ENCODE results near the gene MATCAP1. TPM values are rescaled to one million over a fixed set of nuclear protein-coding genes. Genes with fewer than 3 reads are reported as not detected.
A peak's percentile ranks its signal among the peaks of the same experiment; 100 is the strongest.

The MATCAP1 gene
- total RNA-seq, 3 donors from 2014 or later: 24.8 to 35.1 (median 29.2) TPM

DNA sequence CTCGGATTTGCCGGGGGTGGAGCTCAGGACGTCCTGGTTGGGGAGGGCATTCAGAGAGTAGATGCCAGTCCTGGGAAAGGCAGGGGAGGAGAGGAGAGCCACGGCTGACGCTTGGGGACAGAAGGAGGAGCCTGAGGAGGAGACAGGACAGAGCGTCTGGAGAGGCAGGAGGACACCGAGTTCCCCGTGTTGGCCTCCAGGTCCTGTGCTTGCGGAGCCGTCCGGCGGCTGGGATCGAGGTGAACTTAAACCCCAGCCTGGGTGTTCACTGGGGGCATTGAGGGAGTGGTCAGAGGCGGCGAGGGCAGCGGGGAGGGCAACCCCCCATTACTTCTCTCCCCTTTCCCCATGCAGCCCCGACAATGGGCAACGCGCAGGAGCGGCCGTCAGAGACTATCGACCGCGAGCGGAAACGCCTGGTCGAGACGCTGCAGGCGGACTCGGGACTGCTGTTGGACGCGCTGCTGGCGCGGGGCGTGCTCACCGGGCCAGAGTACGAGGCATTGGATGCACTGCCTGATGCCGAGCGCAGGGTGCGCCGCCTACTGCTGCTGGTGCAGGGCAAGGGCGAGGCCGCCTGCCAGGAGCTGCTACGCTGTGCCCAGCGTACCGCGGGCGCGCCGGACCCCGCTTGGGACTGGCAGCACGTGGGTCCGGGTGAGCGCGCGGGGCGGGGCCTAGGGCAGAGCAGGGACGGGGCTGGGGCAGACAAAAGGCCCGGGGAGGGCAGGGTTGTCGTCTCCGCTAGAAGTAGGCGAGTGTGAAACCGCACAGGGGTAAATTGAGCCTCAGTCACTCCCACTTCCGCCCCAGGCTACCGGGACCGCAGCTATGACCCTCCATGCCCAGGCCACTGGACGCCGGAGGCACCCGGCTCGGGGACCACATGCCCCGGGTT, 9.7 kb downstream of the MATCAP1 start:
- peaks cover 42% of the 10 kb centered on the region for H3K4me1 ChIP-seq (ENCODE audit: low read depth)
- intact Hi-C loops (cut with DNase I, micrococcal nuclease): no loop called here

DNA sequence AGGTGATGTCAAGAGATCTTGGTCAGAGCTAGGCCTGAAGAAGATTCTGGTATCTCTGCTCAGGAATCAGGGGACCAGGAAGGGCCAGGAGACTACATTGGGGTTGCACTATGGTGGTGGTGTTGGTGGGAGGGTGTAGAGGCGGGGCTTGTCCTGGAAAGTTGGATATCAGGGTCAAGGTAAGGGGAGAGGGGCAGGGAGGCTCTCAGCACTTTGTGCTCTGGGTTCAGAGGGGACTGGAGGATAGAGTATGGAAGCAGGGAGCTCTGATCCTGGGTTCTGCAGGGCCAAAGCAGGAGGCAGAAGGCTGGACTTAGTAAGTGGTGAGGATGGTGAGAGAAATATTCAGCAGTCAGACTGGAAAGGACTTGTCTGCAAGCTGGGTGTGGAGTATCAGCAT, 10.4 kb downstream of the MATCAP1 start:
- DNase-seq: no peak
- no peak for ATAC-seq
- intact Hi-C loops (cut with DNase I, micrococcal nuclease): no loop called here
- no peak overlapping the region for H3K4me3 ChIP-seq
- H3K9me3 ChIP-seq: no peaks in the 10 kb centered on the region
- TF ChIP-seq, protein P1, sequence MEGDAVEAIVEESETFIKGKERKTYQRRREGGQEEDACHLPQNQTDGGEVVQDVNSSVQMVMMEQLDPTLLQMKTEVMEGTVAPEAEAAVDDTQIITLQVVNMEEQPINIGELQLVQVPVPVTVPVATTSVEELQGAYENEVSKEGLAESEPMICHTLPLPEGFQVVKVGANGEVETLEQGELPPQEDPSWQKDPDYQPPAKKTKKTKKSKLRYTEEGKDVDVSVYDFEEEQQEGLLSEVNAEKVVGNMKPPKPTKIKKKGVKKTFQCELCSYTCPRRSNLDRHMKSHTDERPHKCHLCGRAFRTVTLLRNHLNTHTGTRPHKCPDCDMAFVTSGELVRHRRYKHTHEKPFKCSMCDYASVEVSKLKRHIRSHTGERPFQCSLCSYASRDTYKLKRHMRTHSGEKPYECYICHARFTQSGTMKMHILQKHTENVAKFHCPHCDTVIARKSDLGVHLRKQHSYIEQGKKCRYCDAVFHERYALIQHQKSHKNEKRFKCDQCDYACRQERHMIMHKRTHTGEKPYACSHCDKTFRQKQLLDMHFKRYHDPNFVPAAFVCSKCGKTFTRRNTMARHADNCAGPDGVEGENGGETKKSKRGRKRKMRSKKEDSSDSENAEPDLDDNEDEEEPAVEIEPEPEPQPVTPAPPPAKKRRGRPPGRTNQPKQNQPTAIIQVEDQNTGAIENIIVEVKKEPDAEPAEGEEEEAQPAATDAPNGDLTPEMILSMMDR (IDR thresholded peaks at IDR 0.05): no peak
- H3K36me3 ChIP-seq (ENCODE audit: low read depth): no peaks in the 10 kb centered on the region
- H3K4me1 ChIP-seq (ENCODE audit: low read depth): peaks cover 38% of the 10 kb centered on the region

More for the DNA sequence above, 9.7 kb downstream of the MATCAP1 start:
- Histone ChIP-seq H3K4me3 (no peak overlapping the region), H3K36me3 (ENCODE audit: low read depth) (no peaks in the 10 kb centered on the region), H3K9me3 (no peaks in the 10 kb centered on the region)
- peak; percentile 90 to 95 (median 95) for DNase-seq
- TF ChIP-seq, protein P1 (IDR thresholded peaks at IDR 0.05): peak; percentile 27
- ATAC-seq: peak; percentile 81

DNA sequence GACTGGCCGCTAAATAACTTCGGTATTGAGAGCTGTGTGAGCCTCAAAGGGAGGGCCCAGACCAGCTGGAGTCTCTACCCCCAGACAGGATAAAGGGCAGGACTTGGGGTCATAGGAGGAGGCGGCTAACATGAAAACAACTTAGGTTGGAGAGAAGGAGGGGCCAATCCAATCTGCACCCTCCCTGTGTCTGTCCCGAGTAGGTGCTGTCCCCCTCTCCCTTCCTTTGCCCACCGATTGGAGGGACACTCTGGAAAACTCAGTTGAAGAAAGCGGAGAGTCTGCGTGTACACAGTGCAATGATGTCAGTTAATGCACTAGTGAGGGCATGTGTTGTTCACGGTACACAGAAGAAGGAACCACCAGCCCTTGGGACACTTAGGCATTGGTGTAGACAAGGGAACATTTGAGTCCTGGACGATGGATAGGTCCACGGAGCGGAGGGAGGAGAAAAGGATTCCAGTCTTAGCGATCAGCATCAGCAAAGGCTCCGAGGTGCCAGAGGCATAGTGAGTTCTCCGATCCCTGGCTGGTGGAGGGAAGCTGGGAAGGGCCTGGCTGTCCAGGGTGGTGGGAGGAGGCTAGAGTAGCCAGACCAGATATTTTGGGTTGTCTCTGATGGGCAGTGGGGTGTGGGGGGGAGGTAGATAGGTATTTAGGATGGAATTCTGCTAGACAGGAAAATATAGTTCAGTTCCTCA, 12.7 kb downstream of the MATCAP1 start:
- no peak for ATAC-seq
- Histone ChIP-seq H3K36me3 (ENCODE audit: low read depth) (no peaks in the 10 kb centered on the region), H3K4me1 (ENCODE audit: low read depth) (peaks cover 35% of the 10 kb centered on the region), H3K4me3 (no peak overlapping the region), H3K9me3 (no peaks in the 10 kb centered on the region)
- intact Hi-C loops (cut with DNase I, micrococcal nuclease): no loop called here
- DNase-seq: no peak
- TF ChIP-seq, protein P1 (IDR thresholded peaks at IDR 0.05): no peak

DNA sequence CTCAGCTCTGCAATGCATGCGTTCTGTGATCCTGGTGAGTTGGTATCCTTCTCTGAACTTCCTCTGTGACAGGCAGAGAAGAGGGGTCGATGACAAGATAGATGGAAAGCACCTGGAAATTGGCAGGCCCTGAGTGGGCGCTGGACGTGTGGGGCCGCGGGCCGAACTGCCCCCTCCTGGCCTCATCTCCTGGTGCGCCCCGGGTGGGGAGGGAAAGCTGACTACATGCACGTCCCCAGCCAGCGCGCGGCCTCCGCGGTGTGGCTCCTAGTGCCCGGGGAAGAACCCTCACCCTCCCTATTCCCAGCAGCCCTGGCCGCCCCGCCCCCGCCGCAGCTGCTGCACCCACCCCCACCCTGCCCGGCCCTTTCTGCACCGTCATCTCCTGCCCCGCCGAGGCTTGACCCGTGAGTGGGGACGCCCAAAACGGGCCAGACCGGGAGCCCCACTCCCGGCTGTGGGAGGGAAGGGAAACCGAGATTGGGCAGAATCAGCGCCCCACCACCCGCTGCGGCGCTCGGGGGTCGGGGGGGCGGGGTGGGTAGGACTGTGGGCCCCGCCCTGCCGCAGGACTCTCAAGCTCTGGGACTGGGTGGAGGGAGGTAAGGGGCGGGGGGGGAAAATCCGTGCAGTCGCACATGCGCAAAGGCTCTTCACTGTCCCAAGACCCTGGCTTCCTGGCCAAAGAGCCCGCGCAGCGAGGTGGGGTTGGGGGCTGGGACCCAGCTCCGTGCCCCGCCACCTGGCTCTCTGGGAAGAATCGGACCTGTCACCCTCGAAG, 13.4 kb downstream of the MATCAP1 start, which contains the start of gene NOL3:
TSS of gene NOL3 (plus strand) at position 371 of the 781 bp plus-strand sequence.
- no peaks in the 10 kb centered on the region for H3K36me3 ChIP-seq (ENCODE audit: low read depth)
- H3K9me3 ChIP-seq: no peaks in the 10 kb centered on the region
- ATAC-seq: peak; percentile 60
- H3K4me3 ChIP-seq: no peak within 1 kb of the TSS
- DNase-seq: peak; percentile 82 to 91 (median 87)
- H3K4me1 ChIP-seq (ENCODE audit: low read depth): peaks cover 41% of the 10 kb centered on the region
- TF ChIP-seq, protein P1 (IDR thresholded peaks at IDR 0.05): no peak
- intact Hi-C loops (cut with DNase I, micrococcal nuclease): no loop called here

DNA sequence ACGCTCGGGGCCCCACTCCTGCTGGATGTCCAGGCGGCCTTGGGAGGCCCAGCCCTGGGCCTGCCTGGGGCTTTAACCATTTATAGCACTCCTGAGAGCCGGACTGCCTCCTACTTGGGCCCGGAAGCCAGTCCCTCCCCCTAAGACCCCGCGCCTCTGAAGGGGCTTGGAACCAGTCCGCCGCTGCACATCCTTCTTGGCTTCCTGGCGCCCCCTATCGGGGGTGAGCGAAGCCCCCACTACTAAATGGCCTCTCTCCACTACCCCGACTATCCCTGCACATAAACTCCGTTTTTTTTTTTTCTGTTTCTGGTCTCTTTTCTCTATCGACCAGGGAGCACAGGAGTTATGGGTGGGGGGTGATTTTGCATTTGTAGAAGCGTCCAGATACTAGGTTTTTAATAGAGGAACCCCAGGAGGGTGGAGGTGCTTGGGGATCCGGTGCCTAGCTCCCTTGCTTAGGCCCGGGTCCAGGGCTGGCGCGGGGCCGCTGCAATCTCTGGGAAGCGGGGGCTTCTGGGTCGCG, 14.1 kb downstream of the MATCAP1 start:
- Histone ChIP-seq H3K36me3 (ENCODE audit: low read depth) (no peaks in the 10 kb centered on the region), H3K9me3 (no peaks in the 10 kb centered on the region), H3K4me1 (ENCODE audit: low read depth) (peaks cover 44% of the 10 kb centered on the region), H3K4me3 (no peak overlapping the region)
- ATAC-seq (no peak), DNase-seq (peak in 2 of 3 donors; percentile 65 to 68)
- TF ChIP-seq, protein P1 (IDR thresholded peaks at IDR 0.05): peak; percentile 28
- intact Hi-C loops (cut with DNase I, micrococcal nuclease): no loop called here
